Dedifferentiated amniotic fluid mesenchymal stem cell (primary cell): Measurements from ENCODE around the gene PRDM16.

Experiments used
- DNase-seq: peaks from one replicate; pipeline ENCODE4 v3.0.0-alpha.2; 2016; ENCODE audit errors: extremely low spot score

Gene PRDM16

DNA sequence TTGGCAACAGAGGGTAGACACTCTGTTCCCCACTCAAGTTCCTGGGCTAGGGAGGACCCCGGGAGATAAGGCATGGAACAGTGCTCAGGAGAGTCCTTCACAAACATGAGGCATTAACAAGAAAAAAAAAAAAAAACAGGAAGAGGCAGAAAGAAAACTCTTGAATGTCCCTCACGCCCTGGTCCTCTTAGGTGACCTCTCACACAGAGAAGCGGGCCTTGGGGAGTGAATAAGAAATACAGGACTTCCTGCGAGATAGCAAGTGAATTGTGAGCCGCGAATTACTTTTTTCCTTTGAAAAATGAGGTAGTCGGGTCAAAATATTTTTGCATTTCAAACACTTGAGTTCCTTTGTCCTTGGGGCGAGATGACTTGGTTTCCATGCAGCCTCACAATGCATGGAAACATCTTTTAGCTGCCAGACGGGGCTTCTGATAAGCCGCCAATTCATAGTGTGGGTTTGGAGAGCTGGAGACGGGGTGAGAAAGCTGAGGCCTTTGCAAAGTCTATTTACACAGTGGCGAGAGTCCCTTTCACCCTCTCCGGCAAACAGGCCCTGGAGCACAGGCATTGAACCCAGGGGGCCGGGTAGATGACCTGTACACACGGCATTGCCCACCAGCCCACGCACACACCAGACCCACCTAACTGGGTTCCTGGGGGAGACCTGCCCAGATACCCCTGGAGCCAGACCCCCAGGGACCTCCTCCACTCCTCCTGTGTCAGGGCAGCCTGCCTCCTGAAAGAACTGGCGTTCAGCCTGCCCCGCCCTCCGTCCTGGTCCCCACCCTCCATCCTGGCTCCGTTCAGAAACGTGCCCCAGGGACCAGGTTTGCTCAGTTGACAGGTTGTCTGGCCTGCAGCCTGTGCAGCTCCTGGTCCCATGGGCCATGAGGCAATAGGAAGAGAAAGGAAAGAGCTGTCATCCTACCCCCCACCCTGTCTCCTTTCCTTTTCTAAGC lies 192.3 kb downstream of the PRDM16 start:
- no peak for DNase-seq

DNA sequence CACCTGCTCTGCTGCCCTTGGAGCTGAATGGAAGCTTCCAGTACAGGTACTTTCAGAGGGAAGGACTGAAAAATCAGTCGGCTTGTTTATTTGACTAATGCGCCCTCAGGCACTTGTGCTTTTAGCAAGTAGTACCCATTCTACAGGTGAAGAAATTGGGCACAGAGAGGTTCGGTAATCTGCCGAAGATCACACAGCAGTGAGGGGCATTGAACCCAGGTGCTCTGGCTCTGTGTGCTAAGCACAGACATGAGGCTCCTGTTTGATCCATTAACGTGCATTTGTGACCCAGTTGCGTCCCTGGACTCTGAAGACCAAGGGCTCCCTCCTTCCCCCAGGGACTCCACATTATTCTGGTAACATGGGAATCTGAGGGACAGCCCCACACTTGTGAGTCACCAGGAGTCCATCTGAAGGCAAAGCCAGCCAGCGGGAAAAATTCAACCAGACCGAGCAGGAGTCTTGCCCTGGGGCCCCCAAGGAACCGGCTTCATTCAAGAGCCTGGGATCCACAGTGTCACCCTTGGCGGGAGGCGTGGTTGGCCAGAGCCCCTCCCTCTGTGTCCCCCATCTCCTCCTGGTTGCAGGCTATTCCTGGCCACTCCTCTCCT lies 193.1 kb downstream of the PRDM16 start:
- DNase-seq, result no peak

DNA sequence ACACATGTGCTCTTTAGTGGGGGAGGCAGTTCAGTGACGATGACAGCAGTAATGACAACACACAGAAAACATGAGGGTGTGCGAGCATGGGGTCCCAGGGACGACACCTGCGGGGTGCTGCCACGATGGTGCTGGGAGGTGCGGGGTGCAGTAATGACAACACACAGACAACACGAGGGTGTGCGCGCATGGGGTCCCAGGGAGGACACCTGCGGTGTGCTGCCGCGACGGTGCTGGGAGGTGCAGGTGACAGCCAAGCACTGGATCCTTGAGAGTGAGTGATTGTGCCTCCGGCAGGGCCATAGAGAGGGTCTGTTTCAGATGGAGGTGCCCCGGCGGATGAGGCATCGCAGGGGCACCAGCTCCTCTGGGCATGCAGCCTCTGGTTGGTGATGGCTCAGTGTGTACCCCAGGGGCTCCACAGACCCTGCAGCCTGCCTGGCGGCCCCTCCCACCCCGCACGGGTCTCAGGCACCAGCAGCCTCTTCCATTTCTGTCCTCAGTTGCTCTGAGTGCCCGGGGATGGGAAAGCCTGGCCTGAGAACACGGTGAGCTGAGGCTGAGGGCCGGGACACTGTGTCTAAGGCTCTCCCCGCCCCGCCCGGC lies 193.8 kb downstream of the PRDM16 start:
- DNase-seq, result no peak

DNA sequence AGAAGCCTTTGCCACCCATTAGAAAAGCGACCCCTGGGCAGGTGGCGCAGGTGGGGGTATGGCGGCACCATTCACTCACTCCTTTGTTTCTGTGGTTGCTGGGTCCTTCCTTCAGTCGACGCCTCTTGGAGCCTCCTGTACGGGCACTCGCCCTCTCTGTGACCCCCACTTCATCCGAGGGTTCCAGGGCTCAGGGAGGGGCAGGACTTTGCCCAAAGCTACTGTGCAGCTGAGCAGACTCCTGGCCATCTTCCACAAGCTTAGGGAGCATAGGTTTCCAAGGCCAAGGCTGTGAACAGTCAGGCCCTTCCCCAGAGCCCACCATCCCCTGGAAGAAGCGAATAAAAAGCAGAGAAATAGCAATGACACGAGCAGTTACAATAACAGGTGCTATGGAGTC lies 194.8 kb downstream of the PRDM16 start:
- DNase-seq, result no peak

DNA sequence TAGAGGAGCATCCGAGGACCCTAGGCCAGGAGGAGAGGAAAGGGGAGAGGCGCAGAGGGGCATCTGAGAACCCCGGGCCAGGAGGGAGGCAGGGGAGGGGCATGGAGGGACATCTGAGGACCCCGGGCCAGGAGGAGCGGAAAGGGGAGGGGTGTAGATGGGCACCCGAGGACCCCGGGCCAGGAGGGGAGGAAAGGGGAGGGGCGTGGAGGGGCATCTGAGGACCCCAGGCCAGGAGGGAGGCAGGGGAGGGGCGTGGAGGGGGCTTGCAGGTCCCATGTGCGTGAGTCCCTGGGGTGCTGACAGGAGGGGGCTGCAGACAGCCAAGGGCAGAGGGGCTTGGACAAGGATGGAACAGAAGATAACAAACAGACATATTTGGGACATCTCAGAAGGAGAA lies 195.5 kb downstream of the PRDM16 start:
- no peak for DNase-seq

DNA sequence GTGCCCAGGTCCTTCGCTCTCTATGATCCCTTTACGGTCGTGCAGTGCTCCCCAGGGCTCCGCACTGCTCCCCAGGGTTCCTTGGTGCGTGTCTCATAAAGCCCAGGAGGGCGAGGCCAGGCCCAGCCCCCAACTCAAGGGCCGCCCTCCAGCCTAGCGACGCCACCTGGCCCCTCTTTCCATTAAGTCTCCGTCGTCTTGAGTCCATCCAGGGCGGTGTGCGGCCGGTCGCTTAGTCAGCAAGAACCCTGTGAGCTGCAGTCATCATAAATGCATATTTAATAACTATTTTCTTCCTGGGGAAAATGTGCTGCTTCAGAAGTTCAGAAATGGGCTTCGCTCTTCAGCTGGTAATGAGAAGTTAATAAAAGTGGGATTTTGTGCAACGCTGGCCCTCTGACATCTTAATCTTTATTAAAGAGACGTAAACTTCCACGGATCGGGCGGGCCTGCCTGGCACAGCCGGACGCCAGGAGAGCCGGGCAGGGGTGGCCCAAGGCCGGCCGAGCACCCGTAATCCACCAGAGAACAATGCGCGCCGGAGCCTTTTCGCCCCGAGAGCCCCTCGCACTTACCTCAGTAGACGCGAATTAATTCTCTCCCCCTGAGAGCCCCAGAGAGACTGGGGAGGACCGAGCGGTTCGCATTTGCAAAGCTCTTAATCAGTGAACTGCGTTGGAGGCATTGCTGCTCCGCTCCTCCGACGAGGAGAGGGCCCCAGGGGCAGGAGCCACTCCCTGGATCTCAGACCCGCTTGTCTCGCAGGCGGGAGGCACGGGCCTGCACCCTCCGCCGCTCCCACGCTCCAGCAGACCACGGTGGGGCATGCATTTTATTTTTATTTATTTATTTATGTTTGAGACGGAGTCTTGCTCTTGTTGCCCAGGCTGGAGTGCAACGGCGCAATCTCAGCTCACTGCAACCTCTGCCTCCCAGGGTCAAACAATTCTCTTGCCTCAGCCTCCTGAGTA lies 197.1 kb downstream of the PRDM16 start:
- no peak for DNase-seq

DNA sequence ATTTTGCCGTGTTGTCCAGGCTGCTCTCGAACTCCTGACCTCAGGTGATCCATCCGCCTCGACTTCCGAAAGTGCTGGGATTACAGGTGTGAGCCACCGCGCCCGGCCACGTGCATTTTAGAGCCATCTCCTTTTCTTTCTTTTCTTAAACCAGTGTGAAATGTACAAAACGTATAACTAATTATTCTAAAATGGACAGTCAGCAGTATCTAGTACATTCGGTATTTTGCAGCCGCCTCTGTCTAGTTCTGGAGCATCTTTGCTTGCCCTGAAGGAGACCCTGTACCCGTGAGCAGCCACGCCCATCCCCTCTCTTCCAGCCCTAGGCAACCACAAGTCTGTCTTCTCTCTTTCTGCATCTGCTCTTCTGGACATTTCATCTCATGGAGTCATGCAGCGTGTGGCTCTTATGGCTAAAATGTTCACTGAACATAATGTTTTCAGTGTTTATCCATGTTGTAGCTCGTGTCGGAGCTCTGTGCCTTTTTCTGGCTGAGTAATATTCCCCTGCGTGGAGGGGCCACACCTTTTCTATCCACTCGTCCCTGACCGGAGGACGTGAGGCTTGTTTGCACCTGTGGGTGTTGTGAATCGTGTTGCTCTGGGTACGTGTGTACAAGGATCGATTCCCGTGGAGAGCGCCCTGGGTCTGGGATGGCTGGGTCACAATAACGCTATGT lies 198.0 kb downstream of the PRDM16 start:
- no peak for DNase-seq

DNA sequence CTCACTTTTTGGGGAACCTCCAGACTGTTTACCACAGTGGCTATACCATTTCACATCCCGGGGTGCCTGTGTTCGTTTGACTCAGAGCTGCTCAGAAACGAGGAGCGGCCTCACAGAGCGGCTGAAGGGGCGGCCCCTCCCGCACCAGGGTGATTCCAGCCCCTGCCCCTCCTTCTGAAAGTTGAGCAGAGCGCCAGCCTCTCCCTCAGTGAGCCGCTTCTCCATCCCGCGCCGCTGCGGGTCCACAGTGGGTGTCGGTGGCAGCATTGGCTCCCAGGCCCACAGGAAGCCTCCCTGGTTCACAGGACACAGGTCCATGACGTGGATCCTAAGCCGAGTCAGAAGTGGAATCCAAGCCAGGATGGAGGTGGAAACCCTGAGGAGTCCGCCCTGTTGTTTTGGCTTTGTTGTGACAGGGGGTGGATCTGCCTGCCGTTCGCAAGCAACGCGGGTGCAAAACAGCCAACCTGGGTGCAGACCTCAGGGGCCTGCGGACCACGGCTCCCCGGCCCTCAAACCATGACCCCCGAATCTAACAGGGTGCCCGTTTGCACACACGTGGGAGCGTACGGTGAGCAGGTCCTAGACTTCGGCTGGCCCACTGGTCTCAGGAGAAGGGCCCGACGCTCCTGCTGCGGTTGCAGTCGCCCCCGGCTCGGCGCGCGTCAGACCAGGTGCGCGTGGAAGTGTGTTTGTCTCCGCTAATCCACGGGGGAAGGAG lies 198.7 kb downstream of the PRDM16 start:
- DNase-seq, result no peak

DNA sequence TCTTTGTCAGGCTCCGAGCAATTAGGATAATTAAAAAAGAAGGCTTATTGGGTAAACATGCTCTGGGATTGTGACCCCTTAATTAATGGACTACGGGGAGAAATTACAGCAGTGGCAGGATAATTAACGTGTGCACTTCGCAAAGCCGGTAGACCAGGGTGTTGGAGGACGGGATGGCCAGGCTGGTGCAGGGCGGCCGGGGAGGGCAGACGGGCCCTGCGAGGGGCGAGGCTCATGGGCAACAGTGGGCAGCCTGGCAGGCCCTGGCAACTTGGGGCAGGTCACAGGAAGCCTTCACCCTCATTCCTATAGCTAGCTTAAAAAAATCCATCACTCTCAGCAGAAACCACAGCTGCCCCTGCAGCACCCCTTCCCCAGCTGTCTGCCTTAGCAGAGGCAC lies 199.3 kb downstream of the PRDM16 start:
- DNase-seq, result no peak

DNA sequence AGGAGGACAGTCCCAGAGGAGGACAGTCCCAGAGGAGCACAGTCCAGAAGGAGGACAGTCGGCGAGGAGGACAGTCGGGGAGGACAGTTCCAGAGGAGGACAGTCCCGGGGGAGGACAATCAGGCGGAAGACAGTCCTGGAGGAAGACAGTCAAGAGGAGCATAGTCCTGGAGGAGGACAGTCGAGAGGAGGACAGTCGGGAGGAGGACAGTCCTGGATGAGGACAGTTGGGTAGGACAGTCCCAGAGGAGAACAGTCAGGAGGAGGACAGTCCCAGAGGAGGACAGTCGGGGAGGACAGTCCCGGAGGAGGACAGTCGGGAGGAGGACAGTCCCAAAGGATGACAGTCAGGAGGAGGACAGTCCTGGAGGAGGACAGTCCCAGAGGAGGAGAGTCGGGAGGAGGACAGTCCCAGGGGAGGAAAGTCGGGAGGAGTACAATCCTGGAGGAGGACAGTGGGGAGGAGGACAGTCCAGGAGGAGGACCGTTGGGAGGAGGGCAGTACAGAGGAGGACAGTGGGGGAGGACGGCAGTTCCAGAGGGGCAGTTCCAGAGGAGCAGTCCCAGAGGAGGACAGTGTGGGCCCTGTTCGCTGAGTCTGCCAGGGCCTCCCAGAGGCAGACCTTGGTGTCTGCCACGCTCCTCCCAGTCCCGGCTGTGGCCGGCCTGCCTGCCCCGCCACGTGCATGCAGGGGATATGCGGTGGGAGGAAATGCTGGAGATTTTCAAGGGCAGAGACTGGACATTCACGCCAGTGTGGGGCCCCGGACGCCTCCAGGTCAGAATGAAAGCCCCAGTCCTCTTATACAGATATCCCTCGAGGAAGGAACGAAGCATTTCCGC lies 201.6 kb downstream of the PRDM16 start:
- no peak for DNase-seq

DNA sequence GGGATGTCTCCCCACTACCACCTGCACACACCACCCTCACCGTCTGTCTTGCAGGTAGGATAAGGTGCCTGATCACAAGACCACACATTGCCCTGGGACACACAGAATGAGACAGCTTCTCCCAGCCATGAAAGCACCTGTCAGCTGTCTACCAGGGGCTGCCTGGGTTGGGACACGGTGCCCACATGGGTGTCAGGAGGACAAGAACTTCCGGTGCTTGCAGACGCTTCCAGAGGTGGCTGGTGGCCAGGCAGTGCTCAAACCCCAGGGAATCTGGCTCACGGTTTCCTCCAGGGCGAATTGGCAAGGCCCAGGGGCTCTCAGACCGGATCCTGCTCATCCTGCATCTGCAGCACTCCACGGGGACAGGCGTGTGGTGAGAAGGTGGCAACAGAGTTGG lies 202.9 kb downstream of the PRDM16 start:
- DNase-seq, result no peak

DNA sequence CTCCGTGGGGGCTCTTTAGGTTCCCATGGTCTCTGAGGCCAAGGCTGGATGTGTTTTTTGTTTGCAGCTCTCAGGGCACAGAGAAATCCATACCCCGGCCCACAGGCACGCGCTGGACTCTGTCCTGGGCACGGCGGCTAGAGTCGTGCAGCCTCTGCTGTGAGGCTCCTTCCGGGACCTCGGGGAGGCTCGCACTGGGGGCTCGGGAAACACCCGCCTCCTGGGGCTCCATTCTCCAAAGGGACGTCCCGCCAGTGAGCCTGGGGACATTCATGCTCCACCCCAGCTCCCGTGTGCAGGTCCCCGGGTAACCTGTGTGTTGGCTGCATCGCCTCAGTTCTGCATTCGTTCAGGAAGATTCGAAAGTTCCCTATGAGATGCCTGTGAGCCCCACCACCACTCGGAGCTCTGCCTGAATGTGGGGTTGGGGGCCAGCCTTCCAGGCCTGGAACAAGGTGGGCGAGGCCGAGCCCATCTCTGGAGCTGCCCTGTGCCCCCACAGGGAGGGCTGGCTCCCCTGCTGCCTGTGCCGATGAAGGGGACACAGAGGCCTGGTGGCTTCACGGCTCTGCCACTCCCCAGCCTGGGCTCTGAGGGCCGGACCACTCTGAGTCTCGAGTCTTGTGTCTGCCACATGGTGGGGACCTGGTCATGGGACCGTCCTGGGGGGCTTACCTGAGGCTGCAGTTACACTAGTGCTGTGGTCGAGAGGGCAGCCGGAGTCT lies 203.5 kb downstream of the PRDM16 start:
- no peak for DNase-seq

DNA sequence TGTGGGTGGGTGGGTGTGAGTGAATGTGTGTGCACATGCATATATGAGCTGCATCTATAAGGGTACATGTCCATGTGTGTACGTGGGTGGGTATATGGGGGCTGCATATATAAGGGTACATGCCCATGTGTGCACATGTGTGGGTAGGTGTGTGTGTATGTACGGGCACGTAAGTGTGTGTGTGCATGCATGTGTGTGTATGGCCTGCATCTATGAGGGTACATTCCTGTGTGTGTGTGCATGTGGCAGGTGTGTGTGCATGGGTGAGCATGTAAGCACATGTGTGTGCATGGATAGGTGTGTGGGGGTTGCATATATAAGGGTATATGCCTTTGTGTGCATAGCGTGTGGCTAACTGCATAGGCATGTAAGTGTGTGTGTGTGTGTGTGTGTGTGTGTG lies 204.4 kb downstream of the PRDM16 start:
- DNase-seq, result no peak

DNA sequence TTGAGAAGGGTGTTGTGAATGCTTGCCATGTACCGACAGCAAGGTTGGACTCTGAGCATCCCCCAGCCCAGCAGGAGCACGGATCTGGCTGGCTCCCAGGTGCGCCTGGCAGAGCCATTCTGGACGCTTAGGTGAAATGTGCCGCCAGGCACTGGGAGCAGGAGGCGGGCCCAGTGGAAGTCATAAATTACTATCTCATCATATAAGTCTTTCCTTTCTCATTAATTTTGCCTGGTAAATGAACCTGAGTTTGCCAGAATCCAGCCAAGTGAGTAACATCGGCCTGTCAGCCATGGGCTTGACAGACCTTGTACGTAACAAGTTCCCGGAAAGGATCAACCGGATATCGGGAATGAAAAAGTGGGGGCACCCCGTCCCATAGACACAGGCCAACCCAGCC lies 206.0 kb downstream of the PRDM16 start:
- no peak for DNase-seq

DNA sequence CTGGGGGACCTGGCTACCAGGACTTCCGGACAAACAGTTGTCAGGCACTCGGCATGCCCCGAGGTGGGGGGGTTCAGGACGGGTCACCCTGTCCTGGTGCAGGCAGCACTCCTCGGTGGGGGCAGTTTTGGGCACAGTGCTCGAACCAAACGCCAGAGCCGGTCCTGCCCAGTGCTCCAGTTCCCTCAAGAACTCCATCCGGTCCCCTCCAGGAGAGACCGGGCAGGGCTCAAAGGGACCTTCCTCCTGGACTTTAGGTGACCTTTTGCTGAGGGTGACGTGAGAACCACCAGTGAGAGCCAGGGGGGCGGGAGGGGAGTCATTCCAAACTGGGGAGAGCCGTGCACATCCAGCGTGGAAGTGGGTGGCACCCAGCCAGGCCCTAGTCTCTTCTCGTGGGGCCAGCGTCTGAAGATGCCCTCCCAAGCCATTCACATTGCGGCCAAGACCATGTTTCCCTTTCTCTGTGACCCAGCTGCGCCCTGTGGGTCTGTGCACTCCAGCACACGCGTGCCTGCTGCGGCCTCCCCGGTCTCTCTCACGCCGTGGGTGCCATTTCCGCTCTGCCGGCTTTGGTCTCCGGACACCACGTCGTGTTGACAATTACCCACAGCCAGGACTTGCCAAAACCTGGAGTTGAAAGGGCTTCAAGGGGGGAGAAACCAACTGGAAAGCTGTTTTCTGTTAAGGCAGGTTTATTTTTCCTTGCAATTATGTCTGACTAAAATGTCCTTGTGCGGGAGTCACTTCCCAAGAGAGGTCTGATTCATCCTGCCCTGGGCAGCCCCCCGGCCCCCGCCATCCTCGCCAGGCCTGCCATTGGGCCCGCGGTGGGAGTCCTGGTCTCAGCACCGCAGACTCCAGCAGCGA lies 206.7 kb downstream of the PRDM16 start:
- no peak for DNase-seq

DNA sequence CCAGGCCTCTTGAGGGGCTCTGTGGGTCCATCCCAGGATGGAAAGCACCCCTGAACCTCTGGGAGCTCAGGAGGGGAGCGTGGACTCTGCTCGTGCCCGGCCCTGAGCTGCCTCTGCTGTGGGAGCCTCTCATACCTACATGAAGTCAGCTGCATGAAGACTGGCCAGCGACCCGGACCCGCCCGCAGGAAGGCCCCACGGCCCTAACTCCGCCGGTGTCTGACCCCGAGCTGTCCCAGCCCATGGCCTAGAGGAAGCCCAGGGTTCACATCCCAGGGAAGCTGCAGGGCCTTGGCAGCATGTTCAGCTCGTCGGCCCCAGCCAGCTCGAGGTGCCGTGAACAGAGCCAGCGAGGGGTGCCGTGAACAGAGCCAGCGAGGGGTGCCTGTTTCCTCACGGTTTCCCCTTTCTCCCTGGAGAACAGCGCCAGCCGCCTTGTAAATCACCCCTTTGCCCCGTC lies 207.4 kb downstream of the PRDM16 start:
- no peak for DNase-seq

DNA sequence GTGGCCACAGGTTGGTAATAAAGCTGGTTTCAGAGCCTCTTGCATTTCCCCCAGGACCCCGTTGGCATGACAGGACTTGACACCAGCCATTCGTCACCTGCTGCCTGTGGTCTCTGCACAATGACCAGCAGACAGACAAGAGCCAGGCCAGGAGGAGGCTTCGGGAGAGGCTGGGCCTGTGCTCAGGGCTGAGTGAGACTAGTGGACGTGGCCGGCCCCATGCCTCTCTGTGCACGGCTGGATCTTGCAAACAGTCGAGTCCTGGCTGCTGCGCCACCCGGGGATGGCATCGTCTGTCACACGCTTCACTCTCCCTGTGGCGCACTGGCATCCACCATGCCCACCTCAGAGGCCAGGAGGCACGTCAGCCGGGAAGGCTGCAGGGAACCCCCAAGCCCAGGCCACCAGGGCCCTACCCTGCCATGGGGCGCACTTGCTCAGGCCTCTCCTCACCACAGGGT lies 208.0 kb downstream of the PRDM16 start:
- DNase-seq, result no peak

DNA sequence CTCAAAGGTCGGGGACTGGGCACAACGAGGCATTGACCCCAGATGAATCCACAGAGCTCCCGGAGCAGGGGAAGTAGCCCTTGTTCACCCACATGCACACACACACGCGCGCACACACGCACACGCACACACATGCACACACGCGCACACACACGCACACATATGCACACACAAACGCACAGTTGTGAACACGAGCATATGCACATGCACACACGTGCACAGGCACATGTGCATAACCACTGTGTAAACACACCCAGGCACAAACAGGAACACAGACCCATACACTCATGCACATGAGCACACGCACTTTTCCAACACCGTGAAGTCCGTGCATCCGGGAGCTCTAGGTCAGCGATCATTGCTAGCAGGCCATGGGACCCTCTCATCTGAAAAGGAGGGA lies 208.6 kb downstream of the PRDM16 start:
- no peak for DNase-seq
